Endometrial microvascular endothelial cells (primary cell): ENCODE results near the gene NLRP5. TPM values are rescaled to one million over a fixed set of nuclear protein-coding genes. Genes with fewer than 3 reads are reported as not detected.

Experiments
- in situ Hi-C: cut with HindIII; loops from 2 replicates; pipeline ENCODE4 v1.10.0; 2017; ENCODE audit warnings: low sequenced_read_pairs, low pct_unique_long_range_greater_than_20kb; ENCODE audit errors: inconsistent ontology term
- total RNA-seq: library from RNA; depleted of rRNA; stranded (reverse); fragments of >200 nt; gene quantifications from one replicate; pipeline ENCODE4 v1.2.3, GENCODE V29; 2015; ENCODE audit errors: inconsistent ontology term

NLRP5 gene
- total RNA-seq, 1 donor from 2014 or later = not detected

DNA sequence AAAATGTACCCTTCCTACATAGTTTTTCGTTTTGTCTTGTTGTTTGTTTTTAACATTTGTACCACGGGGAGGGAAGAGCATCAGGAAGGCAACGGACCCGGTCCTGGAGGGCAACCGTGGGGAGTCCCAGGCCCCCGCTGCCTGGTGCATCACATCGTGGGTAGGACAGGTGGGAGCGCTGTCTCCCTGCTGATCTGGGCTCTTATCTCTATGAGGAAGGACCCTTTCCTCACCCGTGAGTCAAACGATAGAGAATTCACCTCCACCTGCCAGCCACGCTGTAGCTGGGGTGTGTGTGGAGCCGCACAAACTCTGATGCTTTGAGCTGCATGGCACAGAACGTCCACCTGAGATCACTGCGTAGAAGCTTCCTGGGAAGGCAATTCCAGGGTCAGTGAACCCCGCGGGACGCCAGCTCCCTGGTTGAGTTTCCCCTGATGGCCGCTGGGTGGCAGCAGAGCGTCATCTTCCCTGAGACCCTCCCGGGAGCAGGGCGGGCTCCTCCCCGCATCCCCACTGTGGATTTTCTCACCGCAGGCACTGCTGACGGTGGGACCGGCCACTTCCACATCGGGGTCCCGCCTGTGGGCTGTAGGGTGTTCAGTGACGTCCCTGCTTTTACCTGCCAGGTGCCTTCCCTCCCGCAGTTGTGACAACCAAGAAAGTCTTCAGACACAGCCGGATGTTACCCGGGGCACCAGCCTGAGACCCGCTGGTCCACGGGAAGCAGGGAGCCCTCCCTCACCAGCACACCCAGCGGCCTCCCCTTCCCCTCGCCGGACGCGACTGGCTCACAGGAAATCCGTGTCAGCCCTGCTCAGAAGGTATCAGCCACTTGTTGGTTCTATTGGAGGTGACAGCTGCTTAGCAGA, 79.8 kb downstream of the NLRP5 start:
- in situ Hi-C loops = no loop called here

DNA sequence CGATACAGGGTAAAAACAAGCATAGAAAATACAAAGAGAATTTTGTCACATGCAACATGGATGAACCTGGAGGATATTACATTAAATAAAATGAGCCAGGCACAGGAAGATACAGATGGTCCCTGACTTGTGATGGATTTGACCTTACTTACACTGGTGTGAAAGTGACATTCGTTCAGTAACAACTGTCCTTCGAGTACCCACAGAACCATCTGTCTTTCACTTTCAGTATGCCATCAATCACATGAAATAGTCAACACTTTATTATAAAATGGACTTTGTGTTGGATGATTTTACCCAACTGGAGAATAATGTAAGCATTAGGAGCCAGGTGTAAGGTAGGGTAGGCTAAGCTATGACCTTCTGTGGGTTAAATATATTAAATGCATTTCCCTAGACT, 83.1 kb downstream of the NLRP5 start:
- in situ Hi-C loops = no loop called here

DNA sequence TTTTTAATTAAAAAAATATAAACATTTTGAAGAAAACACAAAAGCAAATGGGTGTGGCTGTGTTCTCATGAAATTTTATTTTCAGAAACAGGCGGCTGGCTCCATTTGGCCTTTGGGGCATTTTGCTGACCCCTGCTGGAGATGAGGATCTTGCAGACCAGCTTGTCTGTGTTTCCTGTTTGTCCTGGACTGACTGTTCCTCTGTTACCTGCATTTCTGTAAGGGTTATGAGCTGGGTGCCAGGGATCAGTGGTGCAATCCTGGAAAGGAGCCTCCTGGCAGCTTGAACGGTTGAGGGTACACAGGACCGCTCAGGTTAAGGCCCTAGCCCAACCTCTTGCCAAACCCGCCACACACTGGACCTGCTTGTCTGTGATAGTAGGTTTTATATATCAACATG, 84.6 kb downstream of the NLRP5 start:
- in situ Hi-C loops = no loop called here

DNA sequence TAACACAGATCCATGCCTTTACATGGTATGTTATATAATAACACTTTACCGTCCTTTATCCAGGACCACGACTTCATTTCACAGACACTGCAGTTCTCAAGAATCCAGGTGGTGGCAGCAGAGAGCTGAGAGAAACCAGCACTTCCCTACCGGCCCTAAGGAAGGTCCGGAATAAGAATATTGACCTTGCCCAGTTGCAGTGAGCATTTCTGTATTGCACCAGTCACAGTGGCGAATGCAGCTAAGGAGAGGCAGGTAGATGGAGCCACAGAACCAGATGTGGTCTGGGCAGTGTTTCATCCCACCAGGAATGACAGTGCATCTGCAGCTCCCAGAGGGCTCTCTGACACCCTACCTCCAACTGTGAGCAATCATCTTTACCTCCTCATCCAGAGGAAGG, 89.9 kb downstream of the NLRP5 start:
- in situ Hi-C loops = no loop called here

DNA sequence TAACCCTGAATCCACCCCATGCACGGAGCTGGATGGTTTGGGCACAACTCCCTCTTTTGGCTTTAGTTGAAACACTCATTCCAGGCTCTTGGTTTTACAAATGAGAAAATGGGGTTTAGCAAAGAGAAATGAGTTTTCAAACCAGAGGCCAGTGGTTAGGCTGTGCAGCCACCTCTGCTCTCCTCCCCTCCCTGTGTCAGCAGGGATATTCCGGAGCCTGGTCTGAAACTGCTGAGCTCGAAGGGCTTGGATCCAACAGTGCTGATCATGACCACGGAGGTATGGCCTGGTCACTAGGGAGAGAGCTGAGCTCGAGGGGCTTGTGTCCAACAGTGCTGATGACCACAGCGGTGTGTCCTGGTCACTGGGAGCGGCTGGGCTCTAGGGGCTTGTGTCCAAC, 93.0 kb downstream of the NLRP5 start:
- in situ Hi-C loops = no loop called here

DNA sequence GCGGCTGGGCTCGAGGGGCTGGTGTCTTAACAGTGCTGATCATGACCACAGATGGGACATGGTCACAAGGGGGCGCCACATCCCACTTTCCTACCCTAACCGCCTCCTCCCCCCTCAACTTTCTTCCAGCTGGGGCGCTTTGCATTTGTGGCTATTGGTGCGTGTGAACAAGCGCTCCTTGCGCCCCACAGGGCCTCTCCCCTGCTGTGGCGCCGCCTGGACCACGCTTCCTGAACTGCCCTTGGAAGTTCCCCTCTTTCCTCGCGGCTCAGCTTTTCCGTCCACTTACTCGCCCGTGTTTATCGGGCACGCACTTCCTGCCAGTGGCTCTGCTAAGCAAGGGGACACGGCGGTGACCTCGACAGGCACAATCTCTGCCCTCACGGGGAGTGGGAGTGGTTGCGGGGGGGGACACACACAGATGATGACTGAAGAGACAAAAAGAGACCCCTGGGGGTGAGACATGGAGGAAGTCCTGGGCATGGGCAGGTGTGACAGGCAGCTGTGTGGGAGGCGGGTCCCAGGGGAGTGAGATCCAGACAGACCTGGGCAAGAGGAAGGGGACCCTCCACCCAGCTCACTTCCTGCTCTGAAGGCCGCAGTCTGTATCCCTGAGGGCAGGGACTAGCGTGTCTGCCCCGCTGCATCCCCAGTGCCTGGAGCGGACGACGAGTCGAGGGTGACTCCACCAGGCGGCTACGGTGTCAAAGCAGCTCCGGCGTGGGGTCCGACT, 94.3 kb downstream of the NLRP5 start:
- in situ Hi-C loops = no loop called here

DNA sequence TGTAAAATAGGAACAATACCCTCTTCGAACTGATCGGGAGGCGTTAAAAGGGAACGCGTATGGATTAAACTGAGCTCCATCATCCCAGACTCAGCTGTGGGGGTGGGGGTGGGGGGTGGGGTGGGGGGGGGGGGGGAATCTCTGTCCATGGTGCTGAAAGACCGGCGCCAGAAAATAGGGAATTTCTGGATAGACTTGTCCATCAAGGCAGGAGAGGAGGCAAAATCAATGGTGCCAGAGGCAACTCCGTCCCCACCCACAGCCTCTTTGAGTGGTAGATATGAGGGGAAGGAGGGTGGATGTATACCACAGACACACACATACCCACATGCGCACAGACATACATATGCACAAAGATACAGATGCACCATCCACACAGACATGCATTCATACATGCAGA, 97.1 kb downstream of the NLRP5 start:
- in situ Hi-C loops = no loop called here

DNA sequence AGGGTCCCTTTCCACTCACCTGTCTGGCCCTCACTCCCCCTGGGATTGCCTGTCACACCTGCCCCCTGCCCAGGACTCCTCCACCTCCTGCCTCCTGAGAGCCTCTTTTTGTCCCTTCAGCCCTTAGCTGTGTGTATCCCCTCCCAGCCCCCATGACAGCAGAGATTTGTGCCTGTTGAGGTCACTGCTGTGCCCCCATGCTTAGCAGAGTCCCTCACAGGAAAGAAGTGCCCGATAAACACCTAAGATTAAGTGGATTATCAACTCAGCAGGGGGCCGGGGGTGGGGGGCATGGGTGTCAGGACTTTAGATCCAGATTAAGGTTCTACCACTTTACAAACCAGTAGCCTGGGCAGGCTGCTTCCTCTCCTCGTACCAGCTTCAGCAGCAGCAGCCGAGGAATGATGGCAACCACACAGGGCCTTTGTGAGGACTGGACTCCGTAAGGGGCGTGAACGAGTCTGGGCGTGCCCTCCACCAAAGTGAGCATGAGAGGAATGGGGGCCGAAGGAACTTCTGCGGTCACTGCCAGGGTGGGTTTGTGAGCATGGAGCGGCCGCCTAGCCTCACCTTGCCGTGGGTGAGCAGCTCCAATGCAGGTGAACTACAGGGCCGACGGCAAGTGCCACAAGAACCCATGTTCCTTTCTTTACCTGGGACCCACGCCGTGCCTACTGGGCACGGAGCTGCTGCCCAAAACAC, 98.4 kb downstream of the NLRP5 start:
- in situ Hi-C loops = no loop called here

DNA sequence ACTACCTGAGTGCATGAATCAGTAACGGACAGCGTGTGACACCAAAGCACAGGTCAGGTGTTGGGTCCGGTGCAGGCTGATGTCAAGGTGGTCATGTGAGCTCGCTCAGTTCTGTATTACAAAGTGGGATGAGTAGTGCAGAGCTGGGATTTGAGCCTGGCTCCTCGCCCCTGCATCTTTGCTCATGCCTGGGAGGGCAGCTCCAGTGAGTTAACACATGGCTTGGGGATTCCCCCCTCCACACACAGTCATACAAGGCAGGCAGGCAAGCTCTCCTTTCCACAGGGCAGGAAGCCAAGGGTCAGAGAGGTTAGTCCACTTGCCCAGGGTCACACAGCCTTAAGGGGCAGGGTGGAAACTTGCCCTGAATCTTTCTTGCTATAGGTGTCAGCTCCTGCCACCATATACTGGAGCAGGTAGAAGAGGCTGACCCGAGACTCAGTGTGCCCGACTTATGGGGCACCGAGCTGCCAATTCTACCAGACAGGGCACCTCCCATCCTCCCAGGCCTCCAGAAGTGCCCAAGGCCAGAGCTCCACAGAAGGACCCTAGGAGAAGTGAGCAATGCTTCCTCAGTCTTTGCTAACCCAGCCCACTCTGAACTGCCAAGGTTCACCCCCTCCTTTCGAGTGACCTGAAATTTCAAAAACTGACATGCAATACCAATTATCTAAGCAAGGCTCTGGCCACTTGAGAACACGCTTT, 99.1 kb downstream of the NLRP5 start:
- in situ Hi-C loops = no loop called here

DNA sequence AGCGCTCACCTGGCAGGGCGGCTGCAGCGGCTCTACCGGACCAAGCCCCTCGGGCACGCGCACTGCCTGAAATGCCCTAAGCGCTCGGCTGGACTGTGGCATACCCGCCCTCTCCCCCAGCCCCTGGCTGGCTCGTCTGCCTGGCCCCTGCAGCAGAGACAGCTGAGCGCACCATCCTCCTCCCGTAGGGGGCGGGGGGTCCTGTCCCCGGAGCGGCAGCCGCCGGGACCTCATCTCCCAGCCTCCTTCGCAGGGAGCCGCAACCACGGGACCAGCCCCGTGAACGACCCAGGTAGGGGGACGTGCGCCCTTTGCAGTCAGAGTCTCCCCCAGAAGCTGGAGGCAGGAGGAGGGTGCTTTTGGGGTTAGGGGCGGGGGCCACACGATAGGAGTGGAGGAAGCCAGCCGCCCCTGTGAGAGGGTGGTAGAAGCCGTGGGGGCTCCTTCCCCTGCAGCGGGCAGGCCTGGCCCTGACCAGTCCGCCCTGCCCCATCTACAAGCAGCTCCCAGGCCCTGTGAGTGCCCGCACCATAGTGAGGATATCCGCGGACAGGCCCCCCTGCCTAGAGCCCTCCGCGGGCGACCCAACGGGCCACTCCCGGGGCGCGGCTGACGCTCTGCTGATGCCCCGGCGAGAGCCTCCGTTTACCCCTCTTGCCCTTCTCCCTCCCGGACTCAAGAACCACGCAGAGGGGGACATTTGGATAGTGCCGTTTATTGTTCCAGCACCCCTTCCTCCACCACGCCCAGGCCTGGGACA, 100.3 kb downstream of the NLRP5 start:
- in situ Hi-C loops = no loop called here

DNA sequence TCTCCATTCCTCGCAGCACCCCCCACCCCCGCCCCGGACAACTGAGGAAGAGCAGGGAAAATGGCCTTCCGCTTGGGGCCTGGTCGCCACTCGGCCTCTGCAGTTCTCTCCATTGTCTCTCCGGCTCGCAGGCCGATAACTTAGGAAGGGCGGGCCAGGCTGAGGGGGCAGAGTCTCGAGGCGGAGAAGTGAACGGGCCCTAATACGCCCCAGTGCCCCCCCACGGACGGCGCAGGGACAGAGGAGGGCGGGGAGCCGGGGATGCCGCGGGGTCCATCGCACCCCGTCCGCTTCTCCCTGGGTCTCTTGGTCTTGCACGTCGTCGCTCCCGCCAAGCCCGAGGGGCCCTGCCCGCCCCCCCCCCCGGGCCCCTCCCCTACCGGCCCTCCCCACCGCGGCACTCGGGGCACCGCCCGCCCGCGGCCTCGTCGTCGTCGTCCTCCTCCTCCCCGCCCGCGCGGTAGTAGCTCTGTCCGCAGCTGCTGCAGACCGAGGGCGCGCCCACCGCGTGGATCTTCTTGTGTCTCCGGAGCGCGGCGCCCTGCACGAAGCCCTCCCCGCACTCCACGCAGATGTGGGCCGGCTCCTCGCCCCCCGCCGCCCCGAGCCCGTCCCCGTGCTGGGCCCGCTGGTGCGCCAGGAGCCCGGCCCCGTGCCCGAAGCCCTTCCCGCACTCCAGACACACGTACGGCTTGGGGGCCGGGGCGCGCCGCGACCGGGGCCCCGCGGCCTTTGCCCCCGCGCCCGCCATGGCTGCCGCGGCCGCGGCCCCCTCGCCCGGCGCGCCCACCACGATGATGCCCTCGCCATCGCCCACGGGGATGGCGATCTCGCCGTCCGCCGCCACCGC, 101.3 kb downstream of the NLRP5 start:
- in situ Hi-C loops = no loop called here

DNA sequence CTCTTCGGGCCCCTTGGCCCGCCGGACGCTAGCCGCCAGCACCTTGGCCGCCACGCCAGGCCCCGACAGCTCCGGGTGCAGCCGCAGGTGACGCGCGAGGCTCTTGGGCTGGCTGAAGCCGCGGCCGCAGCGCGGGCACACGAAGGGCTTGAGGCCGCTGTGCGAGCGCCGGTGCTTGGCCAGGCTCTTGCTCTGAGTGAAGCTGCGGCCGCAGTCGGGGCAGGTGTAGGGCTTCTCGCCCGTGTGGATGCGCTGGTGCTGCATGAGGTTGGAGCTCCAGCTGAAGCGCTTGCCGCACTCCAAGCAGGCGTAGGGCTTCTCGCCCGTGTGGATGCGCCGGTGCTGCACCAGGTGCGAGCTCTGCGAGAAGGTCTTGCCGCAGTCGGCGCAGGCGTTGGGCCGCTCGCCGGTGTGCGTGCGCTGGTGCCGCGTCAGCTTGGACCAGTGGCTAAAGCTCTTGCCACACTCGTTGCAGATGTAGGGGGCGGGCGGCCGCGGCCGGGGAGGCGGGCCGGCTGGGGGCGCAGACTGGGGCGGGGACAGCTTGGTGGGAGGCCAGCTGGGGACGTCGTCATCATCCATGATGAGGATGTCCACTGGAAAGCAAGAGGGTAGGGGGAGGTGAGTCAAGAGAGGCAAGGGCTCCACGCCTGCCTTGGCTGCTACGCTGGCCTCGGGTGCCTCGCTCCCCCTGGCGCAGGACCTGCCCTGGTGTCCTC, 102.1 kb downstream of the NLRP5 start:
- in situ Hi-C loops = no loop called here

DNA sequence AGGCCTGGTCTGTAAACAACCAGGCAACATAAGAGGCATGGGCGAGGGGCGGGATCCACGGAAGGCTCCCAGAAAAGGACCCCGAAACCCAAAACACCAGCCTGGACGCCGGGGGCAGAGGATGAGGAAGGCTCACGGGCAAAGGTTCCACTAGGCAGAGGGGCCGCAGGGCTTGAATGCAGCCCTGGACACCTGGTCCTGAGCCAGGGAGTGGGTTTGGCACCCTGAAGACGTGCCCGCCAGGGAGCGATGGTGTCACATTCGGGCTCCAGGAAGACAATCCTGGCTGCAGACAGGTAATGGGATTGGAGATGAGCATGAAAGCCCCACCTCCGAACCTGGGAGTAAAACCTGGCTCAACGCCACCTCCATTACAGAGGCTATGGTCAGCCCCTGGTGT, 102.8 kb downstream of the NLRP5 start:
- in situ Hi-C loops = no loop called here

DNA sequence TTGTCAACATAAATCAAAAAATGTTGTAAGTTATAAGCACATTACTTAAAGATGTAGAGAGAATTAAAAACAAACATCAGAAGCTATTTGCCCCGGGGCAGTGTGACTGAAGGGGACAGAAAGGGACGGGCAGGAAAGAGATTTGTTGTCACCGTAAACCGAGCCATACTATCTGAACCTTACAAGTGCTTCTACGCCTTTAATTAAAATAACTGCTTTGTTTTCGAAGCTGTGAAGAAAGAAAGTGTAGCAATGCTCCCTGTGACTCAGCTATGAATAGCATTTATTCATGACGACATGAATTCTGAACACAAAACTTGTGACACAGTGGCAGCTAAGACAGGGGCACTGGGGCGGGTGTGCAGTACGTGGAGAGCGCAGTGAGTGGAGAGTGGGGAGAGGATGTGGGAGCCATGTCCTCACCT, 104.5 kb downstream of the NLRP5 start:
- in situ Hi-C loops = no loop called here

DNA sequence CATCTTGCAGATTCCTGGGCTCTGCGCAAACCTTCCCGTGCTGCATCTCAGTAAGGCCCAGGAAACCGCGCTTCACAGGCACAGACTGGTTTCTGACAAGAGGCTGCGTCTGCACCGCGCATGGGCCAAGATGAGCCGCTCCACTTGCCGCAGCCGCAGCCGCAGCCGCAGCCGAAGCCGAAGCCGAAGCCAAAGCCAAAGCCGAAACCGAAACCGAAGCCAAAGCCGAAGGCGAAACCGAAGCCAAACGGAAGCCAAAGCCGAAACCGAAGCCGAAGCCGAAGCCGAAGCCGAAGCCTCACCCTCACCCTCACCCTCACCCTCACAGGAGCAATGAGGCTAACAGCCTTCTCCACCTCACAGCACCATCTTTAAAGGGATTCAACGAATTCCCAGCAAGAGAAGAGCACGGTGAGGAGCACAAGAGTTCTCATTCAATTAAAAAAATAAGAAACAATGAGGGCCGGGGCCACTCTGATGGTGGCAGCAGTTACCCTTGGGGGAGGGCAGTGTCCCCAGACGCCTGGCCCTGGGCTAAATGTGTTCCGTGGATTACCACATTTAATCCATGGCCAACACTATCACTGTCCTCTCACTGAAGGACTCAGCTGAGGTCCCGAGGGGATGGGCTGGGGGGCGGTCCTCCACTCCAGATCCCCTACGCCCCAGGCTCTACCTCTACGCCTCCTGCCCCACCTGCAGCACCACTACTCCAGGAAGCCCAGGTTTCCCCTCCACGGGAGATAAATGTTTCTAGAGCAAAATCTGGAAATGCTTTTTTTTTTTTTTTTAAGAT, 105.4 kb downstream of the NLRP5 start:
- in situ Hi-C loops = no loop called here
